K562 (cell line): ENCODE measurements around the gene STAU1.

ENCODE experiments used
- FOXK1 ChIP-seq: sonication (generic); formaldehyde crosslinking; IDR thresholded peaks from 2 replicates; pipeline ENCODE4 v1.8.0; 2022; ENCODE audit warnings: missing genetic modification reagents, mild to moderate bottlenecking, borderline replicate concordance
- KDM1A ChIP-seq, 2 experiments: fragments of 450-650 bp; IDR thresholded peaks; 2 replicates each; pipeline ENCODE4 v1.6.1; 2016; ENCODE audit warnings: mild to moderate bottlenecking in 2 of 2
- POLR2A ChIP-seq: fragments of 450-650 bp; conservative IDR thresholded peaks from 2 replicates; pipeline ENCODE4 v1.6.1; 2016
- PTRF ChIP-seq: fragments of 450-650 bp; IDR thresholded peaks from 2 replicates; pipeline ENCODE4 v1.6.1; 2016; ENCODE audit warnings: mild to moderate bottlenecking, missing genetic modification characterization, missing compliant biosample characterization

GRCh38 chr20:49234831-49235230, 46.7 kb upstream of the STAU1 start:
- TF ChIP-seq FOXK1 (CRISPR knock-in tag) (no peak), POLR2A (no peak), PTRF (tag) (no peak), KDM1A (IDR thresholded peaks at IDR 0.05) (no peak)
